C4-2B (cell line): ENCODE data around the gene RPS19BP1.

Source experiments
- CTCF ChIP-seq: fragments of 450-650 bp; conservative IDR thresholded peaks from 2 replicates; pipeline ENCODE4 v1.5.1; 2017; ENCODE audit warnings: mild to moderate bottlenecking
- ZFX ChIP-seq: fragments of 450-650 bp; IDR thresholded peaks from 2 replicates; pipeline ENCODE4 v1.6.1; 2017

GRCh38 chr22:39547587-39547947, 15.0 kb upstream of the RPS19BP1 start:
- TF ChIP-seq CTCF: no peak
- TF ChIP-seq ZFX: no peak
